Measurements from ENCODE around the gene MOGAT3.
A peak's percentile ranks its signal among the peaks of the same experiment; 100 is the strongest.

- TF ChIP-seq, protein P1, sequence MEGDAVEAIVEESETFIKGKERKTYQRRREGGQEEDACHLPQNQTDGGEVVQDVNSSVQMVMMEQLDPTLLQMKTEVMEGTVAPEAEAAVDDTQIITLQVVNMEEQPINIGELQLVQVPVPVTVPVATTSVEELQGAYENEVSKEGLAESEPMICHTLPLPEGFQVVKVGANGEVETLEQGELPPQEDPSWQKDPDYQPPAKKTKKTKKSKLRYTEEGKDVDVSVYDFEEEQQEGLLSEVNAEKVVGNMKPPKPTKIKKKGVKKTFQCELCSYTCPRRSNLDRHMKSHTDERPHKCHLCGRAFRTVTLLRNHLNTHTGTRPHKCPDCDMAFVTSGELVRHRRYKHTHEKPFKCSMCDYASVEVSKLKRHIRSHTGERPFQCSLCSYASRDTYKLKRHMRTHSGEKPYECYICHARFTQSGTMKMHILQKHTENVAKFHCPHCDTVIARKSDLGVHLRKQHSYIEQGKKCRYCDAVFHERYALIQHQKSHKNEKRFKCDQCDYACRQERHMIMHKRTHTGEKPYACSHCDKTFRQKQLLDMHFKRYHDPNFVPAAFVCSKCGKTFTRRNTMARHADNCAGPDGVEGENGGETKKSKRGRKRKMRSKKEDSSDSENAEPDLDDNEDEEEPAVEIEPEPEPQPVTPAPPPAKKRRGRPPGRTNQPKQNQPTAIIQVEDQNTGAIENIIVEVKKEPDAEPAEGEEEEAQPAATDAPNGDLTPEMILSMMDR (IDR thresholded peaks at IDR 0.05): no peak
- TF ChIP-seq POLR2AphosphoS5 (IDR thresholded peaks at IDR 0.05): peak; percentile 20 to 74
- TF ChIP-seq POLR2A (IDR thresholded peaks at IDR 0.05): no peak
These were observed 38.5 kb upstream of the MOGAT3 start for GRCh38 chr7:101239191-101239950.
